Right renal pelvis (tissue), 4 donors: ENCODE results near the gene GP1BB. TPM values are rescaled to one million over a fixed set of nuclear protein-coding genes. Genes with fewer than 3 reads are reported as not detected.
"Not testable (repeated sequence)": the region's sequence is repeated elsewhere in the genome, so short reads cannot be mapped to it uniquely, and the experiment has no call there.

Source experiments
- DNase-seq, 4 donors: peaks; one replicate each; pipeline ENCODE4 v3.0.0-alpha.2; 2013; ENCODE audit warnings: low read depth in 4 of 4, low spot score in 3 of 4, missing footprints in 1 of 4
- polyA plus RNA-seq, 4 donors: library from polyadenylated mRNA; unstranded; fragments of 120-200 nt; gene quantifications; one replicate each; pipeline ENCODE4 v1.2.1, GENCODE V29; 2013; ENCODE audit not compliant: insufficient read length in 4 of 4

GP1BB gene
- polyA plus RNA-seq, 4 donors = 4.1 to 5.9 (median 4.7) TPM

- no peak for DNase-seq
These were observed 29.8 kb upstream of the GP1BB start for GRCh38 chr22:19693581-19693980.

- no peak for DNase-seq
These were observed 29.2 kb upstream of the GP1BB start for GRCh38 chr22:19693981-19694670.

- no peak for DNase-seq
These were observed 28.6 kb upstream of the GP1BB start for GRCh38 chr22:19694696-19695095.

- DNase-seq = no peak
These were observed 26.6 kb upstream of the GP1BB start for GRCh38 chr22:19696504-19697276.

- DNase-seq = not testable (repeated sequence)
These were observed 25.5 kb upstream of the GP1BB start for GRCh38 chr22:19697871-19698270.

GRCh38 chr22:19700790-19701419 lies 22.4 kb upstream of the GP1BB start:
- DNase-seq = no peak

GRCh38 chr22:19701420-19702145 lies 21.8 kb upstream of the GP1BB start:
- no peak for DNase-seq

- no peak for DNase-seq
These were observed 19.5 kb upstream of the GP1BB start for GRCh38 chr22:19703869-19704268.

GRCh38 chr22:19704355-19705015 lies 18.9 kb upstream of the GP1BB start:
- no peak for DNase-seq

- no peak for DNase-seq
These were observed 18.0 kb upstream of the GP1BB start for GRCh38 chr22:19705181-19705934.

GRCh38 chr22:19706661-19707151 lies 16.6 kb upstream of the GP1BB start:
- DNase-seq = no peak

- DNase-seq = no peak
These were observed 15.7 kb upstream of the GP1BB start for GRCh38 chr22:19707347-19708290.

- no peak for DNase-seq
These were observed 14.9 kb upstream of the GP1BB start for GRCh38 chr22:19708321-19709011.

GRCh38 chr22:19709063-19709769 lies 14.1 kb upstream of the GP1BB start:
- DNase-seq = no peak

- DNase-seq = no peak
These were observed 13.1 kb upstream of the GP1BB start for GRCh38 chr22:19710020-19710768.

- DNase-seq = no peak
These were observed 12.6 kb upstream of the GP1BB start for GRCh38 chr22:19710769-19711106.

GRCh38 chr22:19713245-19713644 lies 10.1 kb upstream of the GP1BB start:
- no peak for DNase-seq
